GM18505 (cell line): ENCODE results near the gene PLEKHM2.

Experiments
- ATAC-seq: cut with Tn5 transposase; IDR thresholded peaks from one replicate; pipeline ENCODE4 v1.9.1; 2021; ENCODE audit not compliant: unreplicated experiment
- POLR2A ChIP-seq: IDR thresholded peaks from 4 replicates; pipeline ENCODE4 v1.6.1; 2011; ENCODE audit warnings: borderline replicate concordance; ENCODE audit not compliant: insufficient read depth, insufficient read length; ENCODE audit errors: extremely low read depth

PLEKHM2 gene

DNA sequence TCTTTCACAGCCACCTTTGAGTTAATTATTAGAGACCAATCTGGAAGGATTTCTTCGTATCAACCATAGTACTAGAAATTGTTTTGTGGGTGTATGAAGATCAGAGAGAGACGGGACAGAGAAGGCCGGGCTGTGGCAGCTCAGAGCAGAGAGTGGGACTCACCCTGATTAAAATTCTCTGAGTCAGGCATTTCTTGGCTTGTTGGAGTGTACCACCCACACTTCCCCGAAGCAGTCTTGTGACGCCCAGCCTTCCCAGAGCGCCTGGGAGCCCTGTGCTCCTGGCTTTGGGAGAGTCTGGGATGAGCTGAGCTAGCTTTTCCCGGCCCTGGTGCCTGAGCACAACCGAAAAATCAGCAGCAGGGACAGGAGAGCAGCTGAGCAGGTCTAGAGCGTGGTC is 19.4 kb downstream of the PLEKHM2 start:
- no peak for ATAC-seq
- no peak for TF ChIP-seq POLR2A

DNA sequence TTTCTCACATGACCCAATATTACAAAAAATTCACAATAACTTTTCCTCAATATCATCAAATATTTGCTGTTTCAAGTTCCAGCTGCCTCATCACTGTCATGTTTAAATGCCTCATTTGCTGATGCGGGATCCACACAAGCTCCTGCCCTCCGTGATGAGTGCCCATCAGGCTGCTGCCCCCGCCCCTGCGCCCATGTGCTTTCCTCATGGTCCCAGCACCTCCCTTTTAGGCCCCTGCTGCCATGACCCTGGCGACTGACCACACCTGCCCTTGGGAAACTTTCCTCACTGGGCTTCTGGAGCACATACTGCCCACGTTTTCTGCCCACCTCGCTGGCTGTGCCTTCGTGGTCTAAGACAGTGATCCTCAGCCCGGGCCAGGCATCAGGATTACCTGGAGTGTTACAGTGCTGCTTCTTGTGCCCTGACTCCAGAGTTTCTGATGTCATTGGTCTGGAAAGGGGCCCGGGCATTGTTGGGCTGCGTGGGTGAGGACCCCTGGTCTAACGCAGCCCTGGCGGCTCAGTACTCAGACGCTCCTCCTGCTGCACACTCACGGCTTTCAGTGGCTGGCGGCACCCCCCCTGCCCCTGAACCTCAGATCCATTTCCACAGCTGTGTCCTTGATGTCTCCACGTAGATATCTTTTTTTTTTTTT is 20.5 kb downstream of the PLEKHM2 start:
- TF ChIP-seq POLR2A: no peak
- no peak for ATAC-seq

DNA sequence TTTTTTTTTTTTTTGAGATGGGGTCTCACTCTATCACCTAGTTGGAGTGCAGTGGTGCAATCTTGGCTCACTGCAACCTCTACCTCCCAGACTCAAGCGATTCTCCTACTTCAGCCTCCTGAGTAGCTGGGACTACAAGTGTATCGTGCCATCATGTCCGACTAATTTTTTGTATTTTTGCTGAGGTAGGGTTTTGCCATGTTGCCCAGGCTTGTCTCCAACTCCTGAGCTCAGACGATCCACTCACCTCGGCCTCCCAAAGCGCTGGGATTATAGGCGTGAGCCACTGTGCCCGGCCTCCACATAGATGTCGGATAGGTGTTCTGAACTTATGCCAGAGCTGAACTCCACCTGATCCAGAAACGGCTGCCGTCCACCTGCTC is 21.1 kb downstream of the PLEKHM2 start:
- no peak for ATAC-seq

DNA sequence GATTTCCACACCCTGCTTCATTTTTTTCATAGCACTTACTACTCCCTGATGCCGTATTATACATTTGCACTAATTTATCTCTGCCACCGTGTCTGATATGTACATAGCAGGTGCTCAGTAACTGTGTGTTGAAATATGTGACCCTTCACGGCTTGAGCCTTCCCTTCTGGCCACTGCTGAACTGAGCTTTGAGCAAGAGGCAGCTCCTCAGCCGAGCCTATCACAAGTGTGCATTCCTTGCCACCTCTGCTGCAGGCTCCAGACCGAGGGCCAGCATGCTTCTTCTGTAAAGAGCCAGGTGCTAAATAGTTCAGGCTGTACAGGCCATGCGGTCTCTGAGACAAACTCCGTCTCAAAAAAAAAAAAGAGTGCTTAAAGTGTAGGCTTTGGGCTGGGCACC is 22.6 kb downstream of the PLEKHM2 start:
- no peak for ATAC-seq
- TF ChIP-seq POLR2A: no peak

More for the DNA sequence above, 21.1 kb downstream of the PLEKHM2 start:
- no peak for TF ChIP-seq POLR2A

DNA sequence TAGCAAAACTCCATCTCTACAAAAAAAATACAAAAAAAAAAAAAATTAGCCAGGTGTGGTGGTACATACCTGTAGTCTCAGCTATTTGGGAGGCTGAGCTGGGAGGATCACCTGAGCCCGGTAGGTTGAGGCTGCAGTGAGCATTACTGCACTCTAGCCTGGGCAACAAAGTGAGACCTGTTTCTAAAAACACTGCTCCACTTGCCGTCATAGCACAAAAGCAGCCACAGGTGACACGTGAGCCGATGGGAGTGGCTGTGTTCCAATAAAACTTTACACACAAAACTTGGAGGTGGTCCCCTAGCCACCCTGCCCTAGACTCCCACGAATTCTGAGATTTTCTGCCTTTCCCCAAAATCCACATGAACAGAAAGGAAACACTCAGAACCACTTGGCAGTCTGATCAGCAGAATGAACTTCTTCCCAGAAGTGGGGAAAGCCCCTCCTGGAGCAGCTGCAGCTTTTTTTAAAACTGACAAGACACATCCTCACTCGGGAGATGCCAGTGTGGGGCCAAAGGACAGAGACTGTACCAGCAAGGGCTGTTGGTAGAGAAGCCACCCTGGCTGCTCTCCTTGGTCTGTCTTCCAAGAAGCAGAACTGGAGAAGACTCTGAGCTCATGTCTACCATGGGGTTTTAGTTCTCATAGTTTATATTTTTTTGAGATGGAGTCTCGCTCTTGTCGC is 23.3 kb downstream of the PLEKHM2 start:
- ATAC-seq: no peak
- TF ChIP-seq POLR2A: no peak

DNA sequence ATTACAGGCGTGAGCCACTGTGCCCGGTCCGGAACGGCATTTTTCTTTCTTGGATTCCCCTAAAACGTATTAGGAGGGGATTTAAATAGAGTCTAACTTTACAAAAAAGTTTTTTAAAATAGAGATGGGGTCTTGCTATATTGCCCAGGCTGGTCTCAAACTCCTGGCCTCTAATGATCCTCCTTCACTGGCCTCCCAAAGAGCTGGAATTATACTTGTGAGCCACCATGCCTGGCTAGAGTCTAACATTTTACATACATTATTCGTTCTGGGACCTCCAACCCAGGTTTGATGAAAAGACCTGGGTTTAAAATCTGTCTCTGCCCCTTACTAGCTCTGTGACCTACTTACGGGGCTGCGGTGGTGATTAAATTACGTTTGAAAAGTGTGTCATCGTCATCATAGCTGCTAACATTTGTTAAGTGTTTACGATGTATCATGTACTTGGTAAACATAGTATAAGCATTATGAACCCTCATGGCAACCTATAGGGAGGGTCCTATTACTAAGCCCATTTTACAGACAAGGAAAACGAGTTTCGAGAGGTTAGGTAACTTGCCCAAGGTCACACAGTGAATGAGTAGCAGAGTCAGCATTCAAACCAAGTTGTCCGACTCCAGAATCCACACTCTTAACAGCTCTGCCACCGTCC is 24.5 kb downstream of the PLEKHM2 start:
- ATAC-seq: no peak
- TF ChIP-seq POLR2A: no peak

DNA sequence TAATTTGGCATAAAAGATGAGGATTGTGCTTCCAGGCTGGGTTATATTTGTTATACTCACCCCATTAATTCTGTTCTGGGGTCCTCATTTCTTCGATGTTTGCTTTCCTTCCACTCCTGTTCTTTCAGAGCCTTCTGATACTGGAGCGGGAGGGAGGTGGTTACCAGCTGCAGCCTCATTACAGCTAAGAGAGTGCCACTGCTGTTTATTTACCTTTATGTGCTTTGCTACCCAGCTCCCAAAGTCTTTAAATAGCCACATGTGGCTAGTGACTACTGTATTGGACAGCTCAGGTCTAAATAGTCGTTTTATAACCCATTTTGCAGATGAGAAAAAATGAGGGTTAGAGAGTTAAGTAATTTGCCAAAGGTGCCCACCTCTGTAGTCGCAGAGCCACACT is 25.1 kb downstream of the PLEKHM2 start:
- no peak for ATAC-seq
- no peak for TF ChIP-seq POLR2A

DNA sequence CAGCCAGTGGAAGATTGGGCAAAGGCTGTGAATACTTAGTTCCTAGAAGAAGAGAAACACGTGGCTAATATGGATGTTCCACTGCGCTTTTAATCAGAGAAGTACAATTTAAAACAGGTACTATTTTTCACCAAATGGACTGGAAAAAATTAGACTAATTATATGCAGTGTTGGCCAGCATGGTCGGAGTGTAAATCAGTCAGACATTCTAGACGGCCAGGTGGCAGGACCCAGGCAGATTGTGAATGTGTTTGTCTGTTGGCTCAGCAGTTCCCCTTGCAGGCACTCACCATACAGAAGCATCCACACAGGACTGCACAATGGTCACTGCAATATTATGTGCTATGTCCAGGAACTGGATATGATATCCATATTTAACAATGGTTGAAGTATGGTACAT is 28.0 kb downstream of the PLEKHM2 start:
- no peak for ATAC-seq
- TF ChIP-seq POLR2A: no peak

DNA sequence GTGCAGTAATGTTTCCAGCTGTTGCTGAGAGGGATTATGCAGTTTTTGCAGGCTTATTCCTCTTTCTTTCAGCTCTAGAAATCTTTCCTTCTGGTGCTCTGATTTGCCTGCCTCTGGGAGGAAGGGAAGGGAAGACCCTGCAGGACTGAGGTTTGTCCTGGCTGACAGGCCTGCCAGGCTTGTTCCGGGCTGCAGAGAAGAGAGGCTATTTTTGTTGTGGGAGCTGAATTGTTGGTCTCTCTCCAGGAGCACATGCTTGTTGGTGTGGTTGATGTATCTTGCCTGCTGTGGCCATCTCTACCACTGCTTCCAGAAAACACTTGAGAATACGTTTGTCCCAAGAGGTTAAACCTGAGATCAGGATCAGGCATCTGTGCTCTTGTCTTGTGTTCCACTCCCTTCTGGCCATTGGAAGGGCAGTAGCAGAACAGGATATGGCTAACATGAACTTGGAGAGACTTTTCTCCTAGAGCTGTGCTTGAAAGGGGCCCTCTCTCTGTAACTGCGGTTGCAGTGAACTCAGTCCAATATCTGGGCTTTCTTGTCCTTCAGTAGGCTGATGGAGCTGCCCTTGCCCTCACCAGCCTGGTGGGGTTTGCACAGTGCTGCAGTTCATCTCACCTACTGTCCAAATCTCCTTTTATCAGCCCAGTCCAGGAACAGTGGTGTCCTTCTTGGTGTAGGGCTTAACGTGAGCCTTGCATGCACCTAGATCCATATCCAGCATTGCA is 30.5 kb downstream of the PLEKHM2 start:
- no peak for ATAC-seq
- TF ChIP-seq POLR2A: no peak

DNA sequence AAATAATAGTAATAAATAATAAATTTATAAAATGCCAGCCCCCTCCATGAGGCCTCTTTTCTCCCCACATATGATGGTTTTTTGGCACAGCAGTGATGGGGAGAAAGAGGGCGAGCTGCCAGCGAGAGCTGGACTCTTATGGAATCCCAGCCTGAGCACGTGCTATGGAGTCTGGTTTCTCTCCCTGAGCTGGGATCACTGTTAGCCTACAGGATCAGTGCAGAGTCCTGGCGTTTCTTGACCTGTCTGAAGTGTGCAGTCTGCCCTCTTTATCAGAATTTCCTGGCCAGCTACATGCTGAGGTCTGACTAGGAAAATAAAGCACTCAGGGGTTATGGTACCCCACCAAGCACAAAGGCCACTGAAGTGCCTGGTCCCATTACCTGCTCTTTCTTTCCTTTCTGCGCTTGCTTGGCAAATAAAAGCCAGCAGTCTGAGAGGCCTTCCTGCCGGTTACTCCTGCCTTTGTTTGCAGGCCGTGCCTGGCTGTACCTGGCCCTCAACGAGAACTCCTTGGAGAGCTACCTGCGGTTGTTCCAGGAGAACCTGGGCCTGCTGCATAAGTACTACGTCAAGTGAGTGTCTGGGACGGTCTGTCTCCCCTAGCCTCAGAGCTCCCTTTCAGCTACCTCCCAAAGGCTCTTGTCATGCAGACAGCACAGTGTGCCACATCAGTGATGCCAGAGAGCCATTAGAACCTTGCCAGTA is 33.5 kb downstream of the PLEKHM2 start:
- TF ChIP-seq POLR2A: no peak
- ATAC-seq: no peak

DNA sequence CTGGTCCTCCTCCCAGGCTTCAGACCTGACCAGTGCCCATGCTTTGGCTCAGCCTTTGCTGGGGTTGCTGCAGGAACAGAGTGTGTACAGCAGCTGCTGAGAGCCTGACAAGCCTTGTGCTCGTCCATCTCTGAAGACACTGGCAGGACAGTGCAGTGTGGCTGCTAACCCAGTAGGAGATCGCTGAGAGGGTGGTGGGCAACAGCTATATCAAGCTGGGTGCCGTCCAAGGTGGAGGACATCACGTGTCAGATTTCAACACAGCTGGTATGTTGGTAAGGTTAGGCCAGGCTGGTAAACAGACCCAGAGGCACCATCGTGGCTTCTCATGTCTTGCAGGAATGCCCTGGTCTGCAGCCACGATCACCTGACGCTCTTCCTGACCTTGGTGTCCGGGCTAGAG is 34.1 kb downstream of the PLEKHM2 start:
- ATAC-seq: no peak
- TF ChIP-seq POLR2A: no peak

DNA sequence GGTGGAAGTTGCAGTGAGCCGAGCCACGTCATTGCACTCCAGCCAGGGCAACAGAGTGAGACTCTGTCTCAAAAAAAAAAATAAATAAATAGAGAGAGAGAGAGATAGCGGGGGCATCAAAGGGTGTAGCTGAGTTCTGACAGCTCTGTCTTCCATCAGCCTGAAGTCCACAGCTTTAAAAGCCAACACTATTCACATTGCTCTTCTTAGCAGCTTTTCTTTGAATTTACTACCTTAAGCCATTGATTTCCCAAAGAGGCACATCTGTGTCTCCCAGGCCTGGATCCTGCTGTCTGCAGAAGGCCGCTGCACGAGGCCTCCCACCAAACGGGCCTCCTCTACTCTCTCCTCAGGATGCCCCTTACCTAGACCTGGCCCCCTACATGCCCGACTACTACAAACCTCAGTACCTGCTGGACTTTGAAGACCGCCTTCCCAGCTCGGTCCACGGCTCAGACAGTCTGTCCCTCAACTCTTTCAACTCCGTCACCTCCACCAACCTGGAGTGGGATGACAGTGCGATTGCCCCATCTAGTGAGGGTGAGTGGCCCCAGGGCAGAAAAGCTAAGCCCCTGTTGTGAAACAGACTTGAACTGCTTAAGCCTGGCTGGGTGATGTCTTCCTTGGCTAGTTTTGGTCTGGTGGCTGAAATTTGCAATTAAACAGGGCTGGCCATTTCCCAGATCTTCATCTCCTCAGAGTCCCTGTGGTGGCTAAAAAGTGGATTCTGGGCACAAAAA is 35.4 kb downstream of the PLEKHM2 start:
- no peak for ATAC-seq
- no peak for TF ChIP-seq POLR2A
